Measurements from ENCODE around the gene GABARAPL2. TPM values are rescaled to one million over a fixed set of nuclear protein-coding genes. Genes with fewer than 3 reads are reported as not detected.

The GABARAPL2 gene
- total and polyA plus RNA-seq, 12 donors = 93.9 to 200 (median 167) TPM

GRCh38 chr16:75526032-75526790 lies 40.0 kb upstream of the GABARAPL2 start:
- intact Hi-C loops (cut with DNase I) = loop anchor here in 1 of 2 donors (5.0 kb wide), 1 partner anchor 61 kb away; no protein-coding TSS in a partner anchor
- Histone ChIP-seq H3K27me3 (no peaks in the 10 kb centered on the region), H3K4me1 (replicated peaks in 1 of 2) (no peaks in the 10 kb centered on the region), H3K27ac (no peak overlapping the region), H3K9me3 (replicated peaks in 1 of 3) (no peaks in the 10 kb centered on the region), H3K36me3 (replicated peaks in 1 of 2) (no peaks in the 10 kb centered on the region), H3K4me3 (no peak overlapping the region)
- DNase-seq = no peak
- no peak for TF ChIP-seq POLR2A (IDR thresholded peaks at IDR 0.05)
- TF ChIP-seq CTCF (IDR thresholded peaks at IDR 0.05) = no peak
- 85 to 90% (median 88%) methylated on average over 5 of the region's 5 CpGs for WGBS, 4 donors

GRCh38 chr16:75527825-75528299 lies 38.3 kb upstream of the GABARAPL2 start:
- TF ChIP-seq CTCF (IDR thresholded peaks at IDR 0.05) = no peak
- no peak for TF ChIP-seq POLR2A (IDR thresholded peaks at IDR 0.05)
- 62 to 78% (median 68%) methylated on average over 5 of the region's 5 CpGs for WGBS, 4 donors
- Histone ChIP-seq H3K4me3 (no peak overlapping the region), H3K4me1 (replicated peaks in 1 of 2) (no peaks in the 10 kb centered on the region), H3K9me3 (replicated peaks in 1 of 3) (no peaks in the 10 kb centered on the region), H3K27ac (no peak overlapping the region), H3K27me3 (no peaks in the 10 kb centered on the region), H3K36me3 (replicated peaks in 1 of 2) (no peaks in the 10 kb centered on the region)
- peak in 2 of 7 donors; percentile 13 to 25 for DNase-seq
- intact Hi-C loops (cut with DNase I) = loop anchor here in 1 of 2 donors (5.0 kb wide), 1 partner anchor 59 kb away; no protein-coding TSS in a partner anchor

DNA sequence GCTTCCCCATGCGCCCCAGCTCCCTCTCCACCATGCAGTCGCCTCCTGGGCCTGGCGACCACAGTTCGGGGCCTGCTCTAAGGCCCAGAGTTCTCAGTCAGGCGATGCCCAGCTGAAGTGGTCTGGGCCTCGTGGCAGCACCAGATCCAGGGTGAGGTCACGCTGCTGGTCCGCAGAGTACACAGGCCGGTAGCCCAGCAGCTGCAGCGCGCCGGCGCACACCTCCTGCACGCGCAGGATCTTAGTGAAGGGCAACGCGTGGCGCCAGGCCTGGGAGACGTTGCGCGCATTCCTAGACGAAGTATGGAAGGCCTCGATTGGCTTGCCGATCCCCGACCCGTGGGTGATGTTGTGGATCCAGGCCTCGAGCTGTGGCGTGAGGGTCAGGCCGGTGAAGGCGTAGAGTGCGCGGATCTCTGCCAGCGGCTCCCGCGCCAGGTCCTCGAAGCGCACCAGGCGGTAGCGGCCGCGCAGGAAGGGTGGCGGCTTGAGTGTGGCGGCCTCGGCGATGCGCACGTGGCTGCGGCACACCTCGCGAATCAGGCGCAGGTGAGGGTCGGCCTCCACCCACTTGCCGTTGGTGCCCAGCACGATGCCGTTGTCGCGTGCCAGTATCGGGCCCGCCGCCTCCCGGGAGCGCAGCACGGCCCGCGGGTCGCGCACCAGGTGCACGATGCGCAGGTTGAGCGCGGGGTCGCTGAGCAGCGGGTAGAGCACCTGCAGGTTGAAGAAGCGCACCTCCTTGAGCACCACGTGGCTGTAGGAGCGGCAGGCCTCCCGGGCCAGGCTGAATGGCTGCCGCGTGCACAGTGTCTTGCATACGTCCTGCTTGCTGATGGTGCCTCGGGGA lies 36.9 kb upstream of the GABARAPL2 start:
- TF ChIP-seq POLR2A (IDR thresholded peaks at IDR 0.05) = no peak
- no peak for TF ChIP-seq CTCF (IDR thresholded peaks at IDR 0.05)
- intact Hi-C loops (cut with DNase I) = loop anchor here in 1 of 2 donors (5.0 kb wide), 1 partner anchor 58 kb away; no protein-coding TSS in a partner anchor
- no peaks in the 10 kb centered on the region for H3K36me3 ChIP-seq (replicated peaks in 1 of 2)
- H3K27ac ChIP-seq = no peak overlapping the region
- H3K27me3 ChIP-seq = no peaks in the 10 kb centered on the region
- no peaks in the 10 kb centered on the region for H3K9me3 ChIP-seq (replicated peaks in 1 of 3)
- DNase-seq = no peak
- no peaks in the 10 kb centered on the region for H3K4me1 ChIP-seq (replicated peaks in 1 of 2)
- WGBS, 4 donors = 87 to 96% (median 93%) methylated on average over 41 to 81 of the region's 81 CpGs
- no peak overlapping the region for H3K4me3 ChIP-seq

DNA sequence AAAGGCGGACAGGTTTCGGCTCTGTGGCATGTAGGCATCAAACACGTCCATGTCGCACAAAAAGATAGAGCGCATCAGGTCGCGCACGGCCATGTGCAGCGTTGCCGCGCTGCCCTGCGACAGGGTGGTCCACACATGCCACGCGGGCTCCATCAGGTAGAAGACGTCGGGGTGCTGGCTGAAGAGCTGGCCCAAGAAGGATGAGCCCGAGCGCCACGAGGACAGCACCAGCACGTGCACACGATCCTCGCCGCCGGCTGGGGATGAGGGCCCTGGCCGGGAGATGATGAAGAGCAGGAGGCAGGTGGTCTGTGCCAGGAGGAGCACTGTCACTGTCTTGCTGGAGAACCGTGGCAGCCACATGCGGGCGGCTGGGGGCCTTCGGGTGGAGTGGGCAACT lies 36.2 kb upstream of the GABARAPL2 start:
- intact Hi-C loops (cut with DNase I) = loop anchor here in 1 of 2 donors (5.0 kb wide), 1 partner anchor 57 kb away; no protein-coding TSS in a partner anchor
- TF ChIP-seq POLR2A (IDR thresholded peaks at IDR 0.05) (no peak), CTCF (IDR thresholded peaks at IDR 0.05) (no peak)
- DNase-seq = no peak
- H3K36me3 ChIP-seq (replicated peaks in 1 of 2) = no peaks in the 10 kb centered on the region
- H3K4me3 ChIP-seq = no peak overlapping the region
- WGBS, 4 donors = 89 to 97% (median 95%) methylated on average over 26 to 29 of the region's 29 CpGs
- H3K4me1 ChIP-seq (replicated peaks in 1 of 2) = no peaks in the 10 kb centered on the region
- H3K9me3 ChIP-seq (replicated peaks in 1 of 3) = no peaks in the 10 kb centered on the region
- no peaks in the 10 kb centered on the region for H3K27me3 ChIP-seq
- no peak overlapping the region for H3K27ac ChIP-seq

All from adrenal gland (tissue), 12 donors.